CD4-positive, alpha-beta T cell treated with Interleukin-17A for 1 hour (primary cell): ENCODE measurements around the gene PCYOX1L.
"Not testable (repeated sequence)": the region's sequence is repeated elsewhere in the genome, so short reads cannot be mapped to it uniquely, and the experiment has no call there.

Source experiments
- DNase-seq: peaks from one replicate; pipeline ENCODE4 v3.0.0-alpha.2; 2020

The PCYOX1L gene

DNA sequence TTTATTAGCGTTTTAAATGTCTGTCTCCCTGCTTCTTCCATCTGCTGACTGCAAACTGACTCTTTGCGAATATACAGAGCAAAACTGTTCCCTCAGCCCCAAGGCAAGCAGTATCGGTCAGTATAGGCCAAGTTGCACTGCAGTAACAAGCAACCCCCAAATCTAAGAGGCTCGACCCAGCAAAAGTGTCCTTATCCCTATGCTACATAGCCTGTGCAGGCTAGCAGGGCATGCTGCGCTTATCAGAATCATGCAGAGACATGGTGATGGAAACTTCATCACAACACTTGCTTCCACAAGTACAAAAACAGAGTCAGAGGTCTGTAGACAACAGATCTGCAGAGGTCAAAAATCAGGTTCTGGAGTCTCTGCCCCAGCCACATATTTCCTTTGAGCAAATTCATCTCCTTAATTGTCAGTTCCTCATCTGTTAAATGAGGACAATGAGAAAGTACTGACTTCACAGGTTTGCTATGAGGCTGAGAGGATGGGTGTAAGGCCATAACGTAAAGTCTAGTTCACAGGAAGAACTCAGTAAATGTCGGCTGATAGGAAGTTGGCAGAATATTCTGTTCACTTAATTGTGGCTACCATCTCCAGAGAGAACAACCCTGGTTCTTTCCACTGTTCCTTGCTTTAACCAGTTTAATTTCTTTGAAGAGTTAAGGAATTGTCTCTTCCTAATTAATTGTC, 30.8 kb downstream of the PCYOX1L start:
- no peak for DNase-seq

DNA sequence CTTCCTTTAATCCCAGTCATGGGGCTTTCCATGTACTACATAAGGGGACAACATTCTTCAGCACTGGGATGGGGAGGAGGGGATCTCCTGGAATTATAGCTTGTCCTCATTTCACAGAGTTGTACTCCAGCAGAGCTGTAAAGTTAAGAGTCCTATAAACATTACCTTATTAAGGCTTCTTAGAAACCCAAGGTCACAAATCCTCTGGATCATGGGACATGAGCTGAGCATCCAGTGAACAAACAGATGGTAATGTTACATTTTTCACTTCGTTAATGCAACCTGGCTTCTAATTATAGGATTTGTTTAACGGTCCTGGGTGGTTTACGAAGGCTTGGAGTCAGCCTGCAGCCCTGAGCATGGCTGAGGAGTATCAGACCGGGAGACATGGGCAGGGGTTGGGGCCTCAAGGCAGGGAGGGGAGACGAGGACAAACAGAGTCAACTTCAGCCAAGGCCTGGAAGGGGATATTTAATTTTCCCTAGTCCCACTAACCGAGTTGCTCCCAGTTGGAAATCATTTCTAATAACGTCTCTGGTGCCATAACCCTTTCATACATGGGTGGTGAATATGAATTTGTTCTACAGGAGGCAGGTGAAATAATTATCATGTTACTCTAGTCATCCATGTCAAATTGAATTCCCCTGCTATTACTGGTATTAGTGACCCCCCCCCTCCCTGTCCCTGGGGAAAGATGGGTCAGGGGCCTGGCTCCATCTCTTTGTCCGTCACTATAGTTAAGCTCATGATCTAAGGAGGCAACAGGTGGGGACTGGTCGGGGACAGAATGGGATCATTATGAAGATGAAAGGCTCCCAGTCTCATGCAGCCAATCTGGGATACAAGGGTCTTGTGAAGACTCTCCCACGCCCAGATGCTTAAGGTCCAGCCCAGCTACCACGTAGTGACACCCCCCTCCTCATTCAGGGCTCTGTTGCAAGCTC, 32.0 kb downstream of the PCYOX1L start:
- DNase-seq: no peak

DNA sequence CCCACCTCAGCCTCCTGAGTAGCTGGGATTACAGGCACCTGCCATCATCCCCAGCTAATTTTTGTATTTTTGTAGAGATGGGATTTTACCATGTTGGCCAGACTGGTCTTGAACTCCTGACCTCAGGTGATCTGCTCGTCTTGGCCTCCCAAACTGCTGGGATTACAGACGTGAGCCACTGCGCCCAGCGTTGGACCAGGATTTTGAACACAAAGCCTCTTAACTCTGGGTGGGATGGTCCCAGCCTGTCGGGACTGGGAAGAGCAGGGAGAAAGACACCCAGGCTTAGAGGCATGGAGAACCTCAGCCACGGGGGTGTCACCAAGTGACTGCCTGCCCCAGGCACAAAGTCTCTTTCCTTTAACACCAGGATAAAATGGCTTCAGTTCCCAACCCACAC, 33.2 kb downstream of the PCYOX1L start:
- not testable (repeated sequence) for DNase-seq

DNA sequence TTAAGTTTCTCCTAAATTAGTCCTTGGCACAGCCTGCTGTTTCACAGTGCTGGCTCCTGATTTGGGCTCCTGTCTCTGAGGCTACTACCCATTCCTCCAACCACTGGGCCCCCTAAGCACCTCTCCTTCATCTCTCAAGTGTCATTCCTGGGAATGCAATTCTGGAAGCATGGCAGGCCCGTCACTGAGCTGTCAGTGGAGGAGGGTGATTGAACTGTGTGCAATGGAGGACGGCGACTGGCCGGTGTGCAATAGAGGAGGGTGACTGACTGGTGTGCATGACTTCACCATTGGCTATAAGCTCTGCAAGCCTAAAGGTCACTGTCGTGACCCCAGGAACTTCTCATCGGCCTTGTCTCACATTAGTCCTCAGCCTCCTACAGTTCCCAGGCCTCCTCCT, 33.7 kb downstream of the PCYOX1L start:
- no peak for DNase-seq

DNA sequence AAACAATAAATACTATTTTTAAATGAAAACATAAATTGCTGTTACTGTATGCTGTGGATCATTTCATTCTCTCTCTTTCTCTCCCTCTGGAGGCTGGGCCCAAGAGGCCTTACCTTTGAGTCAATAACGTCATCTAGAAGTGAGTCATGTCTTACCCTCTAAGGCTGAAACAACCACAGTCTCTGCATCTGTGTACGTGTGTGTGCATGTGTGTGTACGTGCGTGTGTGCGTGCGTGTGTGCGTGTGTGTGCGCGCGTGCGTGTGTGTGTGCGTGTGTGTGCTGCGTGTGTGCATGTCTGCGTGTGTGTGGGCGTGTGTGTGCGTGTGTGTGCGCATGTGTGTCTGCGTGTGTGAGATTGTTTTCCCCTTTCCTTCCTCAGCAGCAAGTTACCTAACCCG, 34.9 kb downstream of the PCYOX1L start:
- no peak for DNase-seq

DNA sequence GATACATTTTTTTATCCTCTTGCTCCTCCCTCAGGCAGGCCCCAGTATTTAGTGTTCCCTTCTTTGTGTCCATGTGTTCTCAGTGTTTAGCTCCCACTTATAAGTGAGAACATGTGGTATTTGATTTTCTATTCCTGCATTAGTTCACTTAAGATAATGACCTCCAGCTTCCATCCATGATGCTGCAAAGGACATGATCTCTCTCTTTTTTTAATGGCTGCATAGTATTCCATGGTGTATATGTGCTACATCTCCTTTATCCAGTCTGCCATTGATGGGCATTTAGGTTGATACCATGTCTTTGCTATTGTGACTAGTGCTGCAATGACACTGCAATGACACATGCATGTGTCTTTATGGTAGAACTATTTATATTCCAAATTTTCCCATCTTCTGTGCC, 37.1 kb downstream of the PCYOX1L start:
- not testable (repeated sequence) for DNase-seq

DNA sequence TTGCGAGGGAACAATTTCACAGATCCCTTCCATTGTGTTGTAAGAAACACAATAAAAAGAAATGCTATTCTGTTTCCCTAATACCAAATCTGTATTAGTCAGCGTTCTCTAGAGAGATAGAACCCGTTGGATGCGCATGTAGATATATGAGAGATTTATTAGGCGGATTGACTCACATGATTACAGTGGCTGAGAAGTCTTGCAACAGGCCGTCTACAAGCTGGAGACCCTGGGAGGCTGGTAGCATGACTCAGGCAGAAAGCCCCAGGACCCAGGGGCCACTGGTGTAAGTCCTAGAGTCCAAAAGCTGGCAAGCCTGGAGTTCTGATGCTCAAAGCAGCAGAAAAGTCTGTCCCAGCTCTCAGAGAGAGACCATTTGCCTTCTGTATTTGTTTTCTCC, 39.7 kb downstream of the PCYOX1L start:
- DNase-seq: no peak

DNA sequence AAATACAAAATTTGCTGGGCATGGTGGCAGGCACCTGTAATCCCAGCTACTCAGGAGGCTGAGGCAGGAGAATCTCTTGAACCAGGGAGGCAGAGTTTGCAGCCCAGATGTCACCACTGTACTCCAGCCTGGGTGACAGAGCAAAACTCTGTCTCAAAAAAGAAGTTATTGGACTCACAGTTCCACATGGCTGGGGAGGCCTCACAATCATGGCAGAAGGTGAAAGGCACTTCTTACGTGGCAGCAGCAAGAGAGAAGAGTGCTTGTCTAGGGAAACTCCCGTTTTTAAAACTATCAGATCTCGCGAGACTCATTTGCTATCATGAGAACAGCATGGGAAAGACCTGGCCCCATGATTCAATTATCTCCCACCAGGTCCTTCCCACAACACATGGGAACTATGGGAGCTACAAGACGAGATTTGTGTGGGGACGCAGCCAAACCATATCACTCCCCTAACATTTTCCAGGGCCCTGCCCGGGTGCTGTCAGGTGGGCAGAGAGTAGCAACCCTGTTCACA, 41.0 kb downstream of the PCYOX1L start:
- not testable (repeated sequence) for DNase-seq

DNA sequence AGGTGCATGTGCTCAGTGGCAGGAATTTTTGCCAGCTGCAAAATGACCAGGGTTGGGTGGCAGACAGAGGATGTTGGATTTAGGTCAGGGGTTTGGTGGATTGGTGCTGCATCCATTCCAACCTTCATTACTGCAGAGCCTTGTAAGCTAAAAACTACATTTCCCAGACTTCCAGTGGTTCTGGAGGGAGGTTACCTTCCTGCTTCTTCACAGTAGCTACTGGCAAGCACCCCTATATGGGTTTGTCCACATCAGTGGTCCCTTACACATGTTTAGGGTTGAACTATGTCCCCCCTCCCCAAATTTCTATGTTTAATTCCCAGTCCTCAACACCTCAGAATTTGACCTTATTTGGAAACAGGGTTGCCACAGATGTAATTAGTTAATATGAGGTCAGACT, 41.9 kb downstream of the PCYOX1L start:
- DNase-seq: no peak

DNA sequence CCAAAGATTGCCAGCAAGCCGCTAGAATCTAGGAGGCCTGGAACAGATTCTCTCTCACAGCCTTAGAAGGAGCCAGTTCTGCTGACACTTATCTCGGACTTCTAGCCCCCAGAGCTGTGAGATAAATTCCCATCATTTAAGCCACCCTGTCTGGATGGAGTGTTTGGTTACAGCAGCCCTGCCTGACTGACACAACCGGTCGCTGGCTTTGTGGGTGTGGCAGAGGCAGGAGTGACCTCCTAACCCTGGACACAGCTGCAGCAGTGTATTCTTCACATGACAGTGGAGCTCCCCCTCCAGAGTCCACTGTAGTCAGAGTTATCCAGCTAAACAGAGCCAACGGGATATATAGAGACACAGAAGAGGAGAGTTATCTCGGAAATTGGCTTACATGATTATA, 42.5 kb downstream of the PCYOX1L start:
- no peak for DNase-seq

DNA sequence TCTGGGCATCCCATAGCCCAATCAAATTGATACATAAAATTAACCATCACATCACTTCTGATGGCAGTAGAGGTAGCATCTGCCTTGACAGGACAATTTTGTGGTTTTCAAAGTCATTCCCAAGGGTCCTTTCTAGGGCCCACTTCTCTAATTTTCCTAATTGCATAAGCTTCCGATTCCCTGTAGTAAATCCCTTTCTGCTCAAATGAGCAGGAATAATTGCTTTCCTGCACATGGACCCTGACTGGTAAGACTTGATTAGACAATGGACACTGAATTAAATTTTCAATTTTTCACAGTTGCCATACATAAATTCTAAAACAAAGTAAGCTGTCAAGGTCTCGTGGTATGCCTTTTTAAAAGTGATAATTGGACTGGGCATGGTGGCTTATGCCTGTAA, 43.2 kb downstream of the PCYOX1L start:
- no peak for DNase-seq

DNA sequence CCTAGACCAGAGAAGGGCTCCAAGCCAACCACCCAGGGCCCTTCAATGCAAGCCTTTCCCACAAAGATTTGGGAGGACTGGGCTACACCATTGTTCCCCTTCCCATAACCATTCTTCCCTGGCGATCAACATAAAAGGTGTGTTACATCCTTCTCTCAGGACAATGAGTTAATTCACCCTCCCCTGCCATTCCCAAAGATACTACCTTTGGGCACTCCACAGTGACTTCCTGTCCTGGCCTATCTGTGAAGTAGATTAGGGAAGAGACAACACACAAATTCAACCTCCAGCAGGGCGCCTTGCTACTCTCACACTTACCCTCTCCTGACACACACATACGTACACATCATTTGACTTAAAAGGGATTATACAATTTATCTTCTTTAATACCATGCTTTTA, 44.4 kb downstream of the PCYOX1L start:
- no peak for DNase-seq

DNA sequence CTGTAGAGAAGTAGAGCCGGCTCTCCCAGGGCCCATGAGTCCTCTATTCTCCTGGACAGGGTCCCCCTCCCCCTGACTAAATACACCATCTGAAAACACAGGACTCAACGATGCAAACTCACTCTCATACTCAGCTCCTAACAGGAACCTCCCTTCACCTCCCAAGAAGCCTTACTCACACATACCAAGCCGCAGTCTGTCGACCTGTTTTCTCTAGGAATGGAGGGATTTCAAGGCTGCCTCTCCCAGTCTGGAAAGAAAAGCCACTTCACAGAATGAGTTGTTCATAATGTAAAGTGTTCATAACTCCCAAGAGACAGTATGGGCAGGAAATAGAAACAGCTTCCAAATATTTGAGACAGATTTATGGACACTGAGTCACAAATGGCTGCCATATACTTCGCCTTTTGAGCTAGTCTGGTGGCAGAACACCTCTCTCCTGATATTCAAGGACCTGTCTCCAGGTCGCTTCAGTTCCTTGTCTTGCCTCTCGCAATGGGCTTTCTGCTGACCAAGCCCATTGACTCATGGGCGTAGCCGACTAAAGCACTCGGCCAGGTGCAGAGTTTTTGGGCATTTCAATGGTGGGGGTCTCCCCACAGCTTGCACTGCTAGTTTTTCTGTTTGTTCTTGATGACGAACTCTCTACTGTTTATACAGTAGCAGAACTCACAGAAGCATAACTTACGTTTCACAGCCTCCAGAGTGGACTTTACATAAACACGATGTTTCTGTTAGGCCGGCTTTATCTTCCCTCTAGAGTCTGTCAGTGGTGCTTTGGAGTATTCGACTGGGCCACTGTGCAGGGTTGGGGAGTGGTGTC, 46.3 kb downstream of the PCYOX1L start:
- DNase-seq: no peak

DNA sequence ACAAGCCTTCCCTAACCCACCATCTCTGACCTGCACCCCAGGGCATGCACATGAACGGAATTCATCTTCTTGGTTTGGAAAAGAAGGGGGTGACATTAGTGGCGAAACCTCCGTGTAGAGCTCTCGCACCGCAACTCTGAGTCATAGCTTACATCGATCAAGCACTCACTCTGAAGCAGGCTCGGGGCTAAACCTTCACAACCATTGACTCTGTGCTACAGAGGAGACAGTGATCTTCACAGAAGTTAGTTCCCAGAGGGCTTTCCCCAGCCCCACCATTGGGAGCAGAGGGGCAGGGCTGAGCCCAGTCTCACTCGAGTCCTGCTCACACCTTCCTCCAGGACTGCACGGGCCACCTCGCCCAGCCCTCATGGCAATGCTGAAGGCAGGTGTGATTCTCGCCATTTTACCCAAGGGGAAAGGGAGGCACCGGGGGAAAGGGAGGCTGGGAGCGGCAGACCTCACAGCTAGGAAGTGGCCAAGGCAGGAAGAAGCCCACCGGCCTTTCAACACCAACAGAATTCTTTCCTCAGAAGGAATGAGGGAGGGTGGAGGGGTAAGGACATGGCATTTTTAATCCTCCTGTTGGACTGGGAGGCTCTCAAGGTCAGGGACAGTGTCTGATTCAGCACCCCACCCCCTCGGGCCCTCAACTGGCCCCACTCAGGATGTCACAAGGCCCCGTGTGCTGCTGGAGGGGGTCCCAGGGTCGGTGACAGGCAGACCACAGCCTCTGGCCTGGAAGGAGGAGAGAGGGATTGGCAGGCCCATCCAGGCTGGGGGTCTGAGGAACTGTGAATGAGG, 47.1 kb downstream of the PCYOX1L start:
- DNase-seq: no peak

DNA sequence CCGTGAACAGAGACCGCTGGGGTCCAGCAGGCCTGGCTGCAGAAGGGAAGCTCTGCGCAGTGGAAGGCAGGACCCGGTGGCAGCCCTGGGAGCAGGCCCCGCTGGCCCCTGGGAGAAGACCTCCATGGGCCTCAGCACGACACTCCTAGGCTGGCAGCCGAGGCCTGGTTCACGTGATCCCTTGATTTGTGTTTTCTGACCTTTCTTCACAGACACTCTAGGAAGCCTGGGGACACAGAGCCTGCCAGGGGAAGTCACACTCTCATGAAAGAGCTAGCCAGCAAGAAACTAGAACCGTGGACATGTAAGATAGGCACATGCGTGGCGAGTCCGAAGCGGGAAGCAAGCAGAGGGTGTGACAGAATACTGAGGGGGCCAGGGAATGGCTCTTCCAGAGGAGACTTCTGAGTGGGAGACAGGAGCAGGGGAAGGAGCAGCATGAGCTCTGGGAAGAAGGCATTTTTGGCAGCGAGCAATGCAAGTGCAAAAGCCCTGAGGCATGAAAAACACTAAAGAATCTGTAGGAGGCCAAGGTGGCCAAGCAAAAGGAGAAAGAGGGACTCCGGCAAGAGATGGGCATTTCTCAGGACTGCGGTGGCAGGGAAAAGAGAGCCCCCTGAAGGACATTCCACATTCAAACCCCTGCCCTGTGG, 47.8 kb downstream of the PCYOX1L start:
- DNase-seq: no peak

DNA sequence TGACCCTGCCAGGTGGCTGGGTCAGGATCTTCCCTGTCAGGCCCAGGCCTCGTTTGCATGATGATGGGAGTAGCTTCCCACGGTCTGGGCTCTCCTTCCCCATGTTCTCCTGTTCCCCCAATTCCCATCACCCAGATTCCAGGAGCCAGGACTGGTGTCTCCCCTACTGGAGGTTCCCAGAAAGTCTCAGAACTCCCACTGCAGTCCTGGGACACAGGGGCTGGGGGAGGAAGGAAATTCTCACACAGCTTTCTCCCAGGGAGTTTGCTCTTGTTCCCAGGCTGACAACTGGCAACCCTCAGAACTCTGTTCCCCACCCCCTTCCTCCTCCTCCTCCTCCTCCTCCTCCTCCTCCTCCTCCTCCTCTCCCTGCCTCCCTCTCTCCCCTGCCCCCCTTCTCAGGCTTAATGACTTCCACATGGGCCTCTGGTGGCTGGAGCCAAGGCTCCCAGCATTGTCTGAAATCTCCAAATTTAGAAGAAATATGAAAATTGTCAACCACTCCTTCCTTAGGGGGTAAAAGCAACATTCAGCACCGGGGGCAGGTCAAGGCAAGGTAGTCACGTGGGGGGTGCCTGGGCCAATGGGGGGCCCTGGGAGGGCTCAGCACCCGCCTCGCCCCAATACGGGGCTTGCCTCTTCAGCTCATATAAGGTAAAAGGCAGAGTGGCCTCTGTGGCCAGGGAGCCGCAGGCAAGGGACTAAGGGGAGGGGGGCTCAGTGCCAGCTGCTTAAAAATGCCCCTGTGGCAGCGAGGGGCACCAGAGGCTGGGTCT, 48.5 kb downstream of the PCYOX1L start:
- DNase-seq: no peak

DNA sequence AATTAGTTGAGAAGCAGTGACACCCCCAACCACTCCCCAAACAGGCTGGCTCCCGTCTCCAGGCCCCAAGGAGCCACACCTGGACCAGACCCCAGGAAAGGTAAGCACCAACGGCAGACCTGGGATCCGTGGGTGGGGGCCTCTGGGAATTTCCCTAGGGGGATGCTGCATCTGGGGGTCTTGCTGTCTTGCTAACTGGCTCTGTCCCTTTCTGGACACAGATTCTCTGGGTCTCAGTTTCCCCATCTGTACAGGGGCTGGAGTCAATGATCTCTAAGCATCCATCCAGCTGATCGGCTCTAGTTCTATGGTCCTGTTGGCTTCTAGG, 49.1 kb downstream of the PCYOX1L start:
- no peak for DNase-seq

DNA sequence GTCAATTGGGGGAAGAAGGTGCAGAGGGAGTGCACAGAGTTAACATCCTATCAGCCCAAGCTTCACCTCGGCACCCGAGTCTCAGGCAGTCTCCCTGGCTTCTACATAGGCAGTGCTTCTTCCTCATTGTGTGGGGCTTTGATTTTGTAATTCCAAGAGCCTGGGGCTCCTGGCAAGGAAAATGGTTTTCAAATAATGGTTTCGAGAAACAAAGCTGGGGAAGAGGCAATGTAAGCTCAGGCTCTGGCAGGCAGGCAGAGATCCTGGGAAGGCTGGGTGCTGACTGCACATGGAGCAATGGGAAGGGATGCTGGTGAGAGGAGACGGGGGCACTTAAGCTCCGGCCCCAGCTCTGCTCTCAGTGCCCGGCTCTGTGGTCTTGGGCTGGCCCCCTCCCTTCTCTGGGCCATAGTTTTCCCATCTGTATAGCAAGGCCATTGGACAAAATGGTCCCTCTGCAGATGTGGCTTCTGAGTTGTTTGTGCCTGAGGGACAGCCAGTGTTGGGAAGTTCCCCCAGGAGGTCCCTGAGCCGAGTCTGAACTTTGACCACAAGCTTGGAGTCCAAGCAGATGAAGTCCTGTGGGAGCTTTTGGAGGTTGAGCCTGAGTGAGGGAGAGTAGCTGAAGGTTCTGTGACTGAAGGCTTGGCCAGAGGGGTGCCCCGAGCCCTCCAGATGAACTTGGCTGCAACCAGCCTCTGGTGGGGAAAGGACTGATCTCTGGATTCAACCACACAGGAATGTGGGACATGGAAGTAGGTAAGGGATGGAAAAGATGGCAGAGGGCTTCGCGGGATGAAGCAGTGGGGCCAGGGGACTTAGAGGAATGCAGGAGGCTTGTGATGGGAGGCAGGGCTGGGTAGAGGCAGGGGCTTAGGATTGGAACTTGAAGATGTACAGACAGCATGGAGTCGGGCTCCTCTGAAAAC, 49.7 kb downstream of the PCYOX1L start:
- no peak for DNase-seq

DNA sequence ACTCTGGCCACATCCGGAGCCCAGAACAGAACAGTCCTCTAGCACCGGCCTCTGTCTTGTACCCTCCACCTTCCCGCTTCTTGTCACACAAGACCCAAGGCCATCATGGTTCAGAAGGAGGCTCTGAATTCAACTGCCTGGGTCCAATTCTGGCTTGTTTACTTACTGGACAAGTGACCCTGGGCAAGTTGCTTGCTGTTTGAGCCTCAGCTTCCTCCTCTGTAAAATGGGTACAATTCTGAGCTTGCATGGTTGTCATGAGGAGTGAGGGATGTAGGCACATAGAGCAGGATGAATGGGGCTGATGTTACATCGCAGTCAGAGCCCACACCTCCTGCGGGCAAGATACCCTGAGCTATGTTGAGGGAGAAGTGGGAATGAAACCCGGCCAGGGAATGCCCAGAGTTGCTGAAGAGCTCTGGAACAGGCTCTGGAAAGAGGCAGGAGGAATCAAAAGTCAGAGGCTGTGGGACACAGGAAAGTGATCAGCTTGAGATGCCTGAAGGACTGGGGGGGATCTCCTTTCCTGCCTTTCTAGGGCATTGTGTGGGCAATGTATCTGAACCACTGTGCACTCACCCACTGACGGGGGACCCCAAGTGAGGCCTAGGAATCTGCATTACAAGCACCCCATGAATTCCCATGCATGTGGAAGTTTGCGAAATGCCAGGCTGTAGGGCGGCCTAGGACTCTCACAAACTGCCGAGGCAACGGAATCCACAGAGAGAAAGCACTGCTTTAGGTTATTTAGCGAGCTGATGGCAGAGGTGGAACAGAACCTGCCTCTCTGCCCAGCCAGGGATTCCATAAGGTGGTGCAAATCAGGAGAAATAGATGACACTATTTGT, 50.6 kb downstream of the PCYOX1L start:
- no peak for DNase-seq
